Neural cell (in vitro differentiated cells): ENCODE results near the gene BICD1.

Experiments
- EP300 ChIP-seq: fragments of 450-650 bp; conservative IDR thresholded peaks from 2 replicates; pipeline ENCODE4 v1.6.1; 2014; ENCODE audit warnings: antibody characterized with exemption, mild to moderate bottlenecking, moderate library complexity; ENCODE audit not compliant: poor library complexity, severe bottlenecking
- EZH2 ChIP-seq: fragments of 200-600, 300-800 bp; shearing (Covaris generic), sonication (generic); IDR thresholded peaks from 2 replicates; pipeline ENCODE4 v1.6.1; 2014; ENCODE audit warnings: antibody characterized with exemption, low read length, borderline replicate concordance, mild to moderate bottlenecking; ENCODE audit not compliant: insufficient read depth, poor library complexity, severe bottlenecking
- POLR2AphosphoS5 ChIP-seq: IDR thresholded peaks from 2 replicates; pipeline ENCODE4 v1.6.1; 2012
- RAD21 ChIP-seq: fragments of 450-650 bp; conservative IDR thresholded peaks from 2 replicates; pipeline ENCODE4 v1.6.1; 2014; ENCODE audit warnings: antibody characterized with exemption, mild to moderate bottlenecking, moderate library complexity
- SMC3 ChIP-seq: fragments of 450-650 bp; conservative IDR thresholded peaks from 2 replicates; pipeline ENCODE4 v1.6.1; 2014; ENCODE audit warnings: antibody characterized with exemption, mild to moderate bottlenecking, moderate library complexity; ENCODE audit not compliant: poor library complexity
- TAF1 ChIP-seq: IDR thresholded peaks from 2 replicates; pipeline ENCODE4 v1.6.1; 2012; ENCODE audit warnings: low read depth
- TF ChIP-seq, protein P1 (sequence below): fragments of 450-650 bp; IDR thresholded peaks from 2 replicates; pipeline ENCODE4 v1.5.1; 2014; ENCODE audit warnings: antibody characterized with exemption, mild to moderate bottlenecking, moderate library complexity; ENCODE audit not compliant: poor library complexity, severe bottlenecking
- TF ChIP-seq, protein P2 (sequence below): IDR thresholded peaks from 2 replicates; pipeline ENCODE4 v1.6.1; 2012; ENCODE audit warnings: borderline replicate concordance

DNA sequence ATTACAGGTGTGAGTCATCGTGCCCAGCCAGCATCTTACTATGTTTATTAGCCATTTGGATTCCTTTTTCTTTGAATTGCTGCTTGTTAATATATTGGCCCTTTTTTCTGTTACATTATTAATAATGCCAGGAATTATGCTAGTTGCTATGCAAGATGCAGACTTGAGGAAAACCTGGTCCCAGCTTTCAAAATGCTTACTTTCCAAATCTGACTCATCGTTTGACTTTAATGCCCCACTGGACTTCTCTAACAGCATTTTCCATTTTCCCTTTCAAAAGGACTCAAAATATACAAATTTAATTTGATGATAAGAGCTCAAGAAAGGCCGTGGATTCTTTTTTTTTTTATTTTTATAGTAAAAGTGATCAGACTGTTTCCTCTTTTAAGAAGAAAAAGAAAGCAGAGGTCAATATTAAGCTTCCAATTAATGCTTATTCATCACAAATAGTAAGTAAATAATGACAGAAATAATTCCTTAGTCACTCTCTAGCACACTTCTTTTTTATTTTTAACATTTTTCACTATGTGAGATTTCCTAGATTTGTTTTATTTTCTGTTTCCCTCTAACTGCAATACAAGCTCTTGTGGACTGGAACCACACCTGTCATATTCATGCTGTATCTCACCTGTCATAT, 146.6 kb downstream of the BICD1 start:
- TF ChIP-seq, protein P1, sequence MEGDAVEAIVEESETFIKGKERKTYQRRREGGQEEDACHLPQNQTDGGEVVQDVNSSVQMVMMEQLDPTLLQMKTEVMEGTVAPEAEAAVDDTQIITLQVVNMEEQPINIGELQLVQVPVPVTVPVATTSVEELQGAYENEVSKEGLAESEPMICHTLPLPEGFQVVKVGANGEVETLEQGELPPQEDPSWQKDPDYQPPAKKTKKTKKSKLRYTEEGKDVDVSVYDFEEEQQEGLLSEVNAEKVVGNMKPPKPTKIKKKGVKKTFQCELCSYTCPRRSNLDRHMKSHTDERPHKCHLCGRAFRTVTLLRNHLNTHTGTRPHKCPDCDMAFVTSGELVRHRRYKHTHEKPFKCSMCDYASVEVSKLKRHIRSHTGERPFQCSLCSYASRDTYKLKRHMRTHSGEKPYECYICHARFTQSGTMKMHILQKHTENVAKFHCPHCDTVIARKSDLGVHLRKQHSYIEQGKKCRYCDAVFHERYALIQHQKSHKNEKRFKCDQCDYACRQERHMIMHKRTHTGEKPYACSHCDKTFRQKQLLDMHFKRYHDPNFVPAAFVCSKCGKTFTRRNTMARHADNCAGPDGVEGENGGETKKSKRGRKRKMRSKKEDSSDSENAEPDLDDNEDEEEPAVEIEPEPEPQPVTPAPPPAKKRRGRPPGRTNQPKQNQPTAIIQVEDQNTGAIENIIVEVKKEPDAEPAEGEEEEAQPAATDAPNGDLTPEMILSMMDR = no peak
- TF ChIP-seq POLR2AphosphoS5 (no peak), EZH2 (no peak), RAD21 (no peak), TAF1 (no peak), EP300 (no peak), SMC3 (no peak)
- TF ChIP-seq, protein P2, sequence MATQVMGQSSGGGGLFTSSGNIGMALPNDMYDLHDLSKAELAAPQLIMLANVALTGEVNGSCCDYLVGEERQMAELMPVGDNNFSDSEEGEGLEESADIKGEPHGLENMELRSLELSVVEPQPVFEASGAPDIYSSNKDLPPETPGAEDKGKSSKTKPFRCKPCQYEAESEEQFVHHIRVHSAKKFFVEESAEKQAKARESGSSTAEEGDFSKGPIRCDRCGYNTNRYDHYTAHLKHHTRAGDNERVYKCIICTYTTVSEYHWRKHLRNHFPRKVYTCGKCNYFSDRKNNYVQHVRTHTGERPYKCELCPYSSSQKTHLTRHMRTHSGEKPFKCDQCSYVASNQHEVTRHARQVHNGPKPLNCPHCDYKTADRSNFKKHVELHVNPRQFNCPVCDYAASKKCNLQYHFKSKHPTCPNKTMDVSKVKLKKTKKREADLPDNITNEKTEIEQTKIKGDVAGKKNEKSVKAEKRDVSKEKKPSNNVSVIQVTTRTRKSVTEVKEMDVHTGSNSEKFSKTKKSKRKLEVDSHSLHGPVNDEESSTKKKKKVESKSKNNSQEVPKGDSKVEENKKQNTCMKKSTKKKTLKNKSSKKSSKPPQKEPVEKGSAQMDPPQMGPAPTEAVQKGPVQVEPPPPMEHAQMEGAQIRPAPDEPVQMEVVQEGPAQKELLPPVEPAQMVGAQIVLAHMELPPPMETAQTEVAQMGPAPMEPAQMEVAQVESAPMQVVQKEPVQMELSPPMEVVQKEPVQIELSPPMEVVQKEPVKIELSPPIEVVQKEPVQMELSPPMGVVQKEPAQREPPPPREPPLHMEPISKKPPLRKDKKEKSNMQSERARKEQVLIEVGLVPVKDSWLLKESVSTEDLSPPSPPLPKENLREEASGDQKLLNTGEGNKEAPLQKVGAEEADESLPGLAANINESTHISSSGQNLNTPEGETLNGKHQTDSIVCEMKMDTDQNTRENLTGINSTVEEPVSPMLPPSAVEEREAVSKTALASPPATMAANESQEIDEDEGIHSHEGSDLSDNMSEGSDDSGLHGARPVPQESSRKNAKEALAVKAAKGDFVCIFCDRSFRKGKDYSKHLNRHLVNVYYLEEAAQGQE = no peak
